Measurements from ENCODE around the gene HSFX4.
"Not testable (repeated sequence)": the region's sequence is repeated elsewhere in the genome, so short reads cannot be mapped to it uniquely, and the experiment has no call there.

DNA sequence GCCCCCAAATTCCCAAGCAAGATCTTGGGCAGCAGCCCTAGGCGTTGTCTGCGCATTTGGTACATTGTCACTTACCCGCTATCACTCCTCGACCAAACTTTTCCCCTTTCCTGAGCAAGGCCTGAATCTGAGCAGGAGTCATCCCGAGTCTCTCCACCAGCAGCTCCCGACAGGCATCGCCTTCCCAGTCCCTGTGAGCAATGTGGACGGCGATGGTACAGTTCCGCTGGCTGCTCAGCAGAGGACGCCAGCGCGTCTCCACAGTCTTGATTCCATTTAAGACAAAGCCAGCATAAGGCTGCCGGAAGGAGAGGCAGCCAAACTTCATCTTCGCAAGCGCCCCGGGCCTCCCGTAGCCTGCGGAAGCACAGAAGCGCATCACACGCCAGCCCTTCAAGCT is 4.2 kb downstream of the HSFX4 start:
- TF ChIP-seq, protein P1, sequence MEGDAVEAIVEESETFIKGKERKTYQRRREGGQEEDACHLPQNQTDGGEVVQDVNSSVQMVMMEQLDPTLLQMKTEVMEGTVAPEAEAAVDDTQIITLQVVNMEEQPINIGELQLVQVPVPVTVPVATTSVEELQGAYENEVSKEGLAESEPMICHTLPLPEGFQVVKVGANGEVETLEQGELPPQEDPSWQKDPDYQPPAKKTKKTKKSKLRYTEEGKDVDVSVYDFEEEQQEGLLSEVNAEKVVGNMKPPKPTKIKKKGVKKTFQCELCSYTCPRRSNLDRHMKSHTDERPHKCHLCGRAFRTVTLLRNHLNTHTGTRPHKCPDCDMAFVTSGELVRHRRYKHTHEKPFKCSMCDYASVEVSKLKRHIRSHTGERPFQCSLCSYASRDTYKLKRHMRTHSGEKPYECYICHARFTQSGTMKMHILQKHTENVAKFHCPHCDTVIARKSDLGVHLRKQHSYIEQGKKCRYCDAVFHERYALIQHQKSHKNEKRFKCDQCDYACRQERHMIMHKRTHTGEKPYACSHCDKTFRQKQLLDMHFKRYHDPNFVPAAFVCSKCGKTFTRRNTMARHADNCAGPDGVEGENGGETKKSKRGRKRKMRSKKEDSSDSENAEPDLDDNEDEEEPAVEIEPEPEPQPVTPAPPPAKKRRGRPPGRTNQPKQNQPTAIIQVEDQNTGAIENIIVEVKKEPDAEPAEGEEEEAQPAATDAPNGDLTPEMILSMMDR (IDR thresholded peaks at IDR 0.05): not testable (repeated sequence)
- not testable (repeated sequence) for TF ChIP-seq EZH2phosphoT487 (IDR thresholded peaks at IDR 0.05)
